HepG2 (cell line): Measurements from ENCODE around the gene VWA7. TPM values are rescaled to one million over a fixed set of nuclear protein-coding genes. Genes with fewer than 3 reads are reported as not detected.
A peak's percentile ranks its signal among the peaks of the same experiment; 100 is the strongest.

Source experiments
- ARID2 ChIP-seq: sonication (generic); formaldehyde crosslinking; IDR thresholded peaks from 2 replicates; pipeline ENCODE4 v1.8.1; 2022; ENCODE audit warnings: mild to moderate bottlenecking, missing genetic modification reagents, borderline replicate concordance
- BORCS8-MEF2B ChIP-seq: sonication (generic); formaldehyde crosslinking; IDR thresholded peaks from 2 replicates; pipeline ENCODE4 v1.8.0; 2022; ENCODE audit warnings: mild to moderate bottlenecking, missing genetic modification reagents
- E2F2 ChIP-seq: sonication (generic); formaldehyde crosslinking; IDR thresholded peaks from 2 replicates; pipeline ENCODE4 v1.4.0; 2020; ENCODE audit warnings: missing genetic modification reagents, borderline replicate concordance
- ELK4 ChIP-seq: sonication (generic); formaldehyde crosslinking; IDR thresholded peaks from 2 replicates; pipeline ENCODE4 v1.9.0; 2021; ENCODE audit warnings: missing genetic modification reagents, borderline replicate concordance
- JDP2 ChIP-seq: sonication (generic); formaldehyde crosslinking; IDR thresholded peaks from 2 replicates; pipeline ENCODE4 v1.8.1; 2022; ENCODE audit warnings: missing genetic modification reagents, borderline replicate concordance
- KDM3A ChIP-seq: IDR thresholded peaks from 2 replicates; pipeline ENCODE4 v1.6.1; 2018; ENCODE audit warnings: low read depth, missing compliant biosample characterization
- MATR3 ChIP-seq: sonication (generic); formaldehyde crosslinking; IDR thresholded peaks from 2 replicates; pipeline ENCODE4 v1.4.0; 2020; ENCODE audit warnings: missing genetic modification reagents
- NFKB2 ChIP-seq: sonication (generic); formaldehyde crosslinking; IDR thresholded peaks from 2 replicates; pipeline ENCODE4 v1.4.0; 2020; ENCODE audit warnings: missing genetic modification reagents, borderline replicate concordance
- NR1H2 ChIP-seq: sonication (generic); formaldehyde crosslinking; IDR thresholded peaks from 2 replicates; pipeline ENCODE4 v1.8.1; 2022; ENCODE audit warnings: low read depth, missing genetic modification reagents, borderline replicate concordance
- PRMT3 ChIP-seq: sonication (generic); formaldehyde crosslinking; IDR thresholded peaks from 2 replicates; pipeline ENCODE4 v1.8.1; 2022; ENCODE audit warnings: low read depth, mild to moderate bottlenecking, moderate library complexity, missing genetic modification reagents, borderline replicate concordance
- PTBP1 ChIP-seq: fragments of 200-400 bp; formaldehyde crosslinking; IDR thresholded peaks from 2 replicates; pipeline ENCODE4 v1.6.1; 2018; ENCODE audit warnings: low read length, low read depth; ENCODE audit not compliant: poor library complexity, severe bottlenecking
- SCMH1 ChIP-seq: sonication (generic); formaldehyde crosslinking; IDR thresholded peaks from 2 replicates; pipeline ENCODE4 v1.9.0; 2021; ENCODE audit warnings: missing genetic modification reagents, mild to moderate bottlenecking, borderline replicate concordance
- SOX6 ChIP-seq, 2 experiments: fragments of 450-650 bp in 1 of 2; sonication (generic) in 1 of 2; formaldehyde crosslinking in 1 of 2; IDR thresholded peaks; 2 replicates each; pipeline versions ENCODE4 v1.4.0 to v1.6.1; 2017 to 2020; ENCODE audit warnings: antibody characterized with exemption in 1 of 2, mild to moderate bottlenecking in 1 of 2, missing genetic modification reagents in 1 of 2
- TMF1 ChIP-seq: sonication (generic); formaldehyde crosslinking; IDR thresholded peaks from 2 replicates; pipeline ENCODE4 v1.8.1; 2022; ENCODE audit warnings: low read depth, missing genetic modification reagents
- U2AF2 ChIP-seq: fragments of 200-400 bp; formaldehyde crosslinking; IDR thresholded peaks from 2 replicates; pipeline ENCODE4 v1.6.1; 2017; ENCODE audit warnings: low read depth, mild to moderate bottlenecking, low read length
- ZBTB20 ChIP-seq: sonication (generic); formaldehyde crosslinking; IDR thresholded peaks from 2 replicates; pipeline ENCODE4 v1.8.1; 2023; ENCODE audit warnings: missing genetic modification reagents, low read depth, mild to moderate bottlenecking, borderline replicate concordance
- ZNF160 ChIP-seq: sonication (generic); formaldehyde crosslinking; IDR thresholded peaks from 2 replicates; pipeline ENCODE4 v1.8.0; 2022; ENCODE audit warnings: mild to moderate bottlenecking, inconsistent platforms, missing genetic modification reagents
- ZNF605 ChIP-seq: sonication (generic); formaldehyde crosslinking; IDR thresholded peaks from 2 replicates; pipeline ENCODE4 v1.8.0; 2022; ENCODE audit warnings: mild to moderate bottlenecking, missing genetic modification reagents
- ZNF749 ChIP-seq: sonication (generic); formaldehyde crosslinking; IDR thresholded peaks from 2 replicates; pipeline ENCODE4 v1.8.0; 2022; ENCODE audit warnings: mild to moderate bottlenecking, missing genetic modification reagents, moderate library complexity, borderline replicate concordance
- polyA plus RNA-seq, 8 experiments: library from polyadenylated mRNA; depleted of rRNA in 3 of 8; stranded (reverse) in 7 of 8; unstranded in 1 of 8; fragments of >200 nt; fragmentation: Illumina TruSeq in 4 of 8; extraction: Trizol in 4 of 8; gene quantifications; 2 replicates each; pipeline versions ENCODE4 v1.2.1 to v1.2.3, GENCODE V29; 2011 to 2016; ENCODE audit warnings: low read depth in 4 of 8, missing spikeins in 1 of 8, mixed read lengths in 1 of 8; ENCODE audit not compliant: insufficient read depth in 1 of 8
- total RNA-seq, 5 experiments: library from RNA; depleted of rRNA; stranded (reverse); fragments of >200 nt; fragmentation: Illumina TruSeq; extraction: Trizol; gene quantifications; 2 replicates each; pipeline ENCODE4 v1.2.3, GENCODE V29; 2016; ENCODE audit warnings: low read depth in 1 of 5
- TF ChIP-seq, protein P1 (sequence below): sonication (generic); formaldehyde crosslinking; IDR thresholded peaks from 2 replicates; pipeline ENCODE4 v1.4.0; 2020; ENCODE audit warnings: missing genetic modification reagents, mild to moderate bottlenecking, borderline replicate concordance
- TF ChIP-seq, protein P2 (sequence below): sonication (generic); formaldehyde crosslinking; IDR thresholded peaks from 2 replicates; pipeline ENCODE4 v1.4.0; 2020; ENCODE audit warnings: mild to moderate bottlenecking, missing genetic modification reagents

The VWA7 gene
- total and polyA plus RNA-seq, 2 of the 13 experiments (the other 11 are each of a cell fraction or from before 2014, with no cell fraction given), result 0.86 to 3.3 TPM

- TF ChIP-seq SOX6 (IDR thresholded peaks at IDR 0.05) (no peak), SOX6 (CRISPR knock-in tag; IDR thresholded peaks at IDR 0.05) (peak; percentile 38), TMF1 (CRISPR knock-in tag) (no peak), ARID2 (CRISPR knock-in tag) (no peak), BORCS8-MEF2B (no peak), JDP2 (CRISPR knock-in tag) (no peak), E2F2 (no peak), SCMH1 (CRISPR knock-in tag) (no peak), ZNF160 (CRISPR knock-in tag) (no peak), NFKB2 (peak; percentile 84; the same call in 1 of the 2 replicates), PRMT3 (CRISPR knock-in tag) (no peak), PTBP1 (no peak), ZNF605 (CRISPR knock-in tag) (peak; percentile 84), KDM3A (0 out of 2 replicates have a peak, but pooled peaks have one; percentile 19), MATR3 (no peak), NR1H2 (no peak), U2AF2 (no peak), ELK4 (no peak), ZNF749 (CRISPR knock-in tag) (no peak), ZBTB20 (peak; percentile 25; the same call in 1 of the 2 replicates)
- TF ChIP-seq, protein P1, sequence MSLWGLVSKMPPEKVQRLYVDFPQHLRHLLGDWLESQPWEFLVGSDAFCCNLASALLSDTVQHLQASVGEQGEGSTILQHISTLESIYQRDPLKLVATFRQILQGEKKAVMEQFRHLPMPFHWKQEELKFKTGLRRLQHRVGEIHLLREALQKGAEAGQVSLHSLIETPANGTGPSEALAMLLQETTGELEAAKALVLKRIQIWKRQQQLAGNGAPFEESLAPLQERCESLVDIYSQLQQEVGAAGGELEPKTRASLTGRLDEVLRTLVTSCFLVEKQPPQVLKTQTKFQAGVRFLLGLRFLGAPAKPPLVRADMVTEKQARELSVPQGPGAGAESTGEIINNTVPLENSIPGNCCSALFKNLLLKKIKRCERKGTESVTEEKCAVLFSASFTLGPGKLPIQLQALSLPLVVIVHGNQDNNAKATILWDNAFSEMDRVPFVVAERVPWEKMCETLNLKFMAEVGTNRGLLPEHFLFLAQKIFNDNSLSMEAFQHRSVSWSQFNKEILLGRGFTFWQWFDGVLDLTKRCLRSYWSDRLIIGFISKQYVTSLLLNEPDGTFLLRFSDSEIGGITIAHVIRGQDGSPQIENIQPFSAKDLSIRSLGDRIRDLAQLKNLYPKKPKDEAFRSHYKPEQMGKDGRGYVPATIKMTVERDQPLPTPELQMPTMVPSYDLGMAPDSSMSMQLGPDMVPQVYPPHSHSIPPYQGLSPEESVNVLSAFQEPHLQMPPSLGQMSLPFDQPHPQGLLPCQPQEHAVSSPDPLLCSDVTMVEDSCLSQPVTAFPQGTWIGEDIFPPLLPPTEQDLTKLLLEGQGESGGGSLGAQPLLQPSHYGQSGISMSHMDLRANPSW (CRISPR knock-in tag), result no peak
- TF ChIP-seq, protein P2, sequence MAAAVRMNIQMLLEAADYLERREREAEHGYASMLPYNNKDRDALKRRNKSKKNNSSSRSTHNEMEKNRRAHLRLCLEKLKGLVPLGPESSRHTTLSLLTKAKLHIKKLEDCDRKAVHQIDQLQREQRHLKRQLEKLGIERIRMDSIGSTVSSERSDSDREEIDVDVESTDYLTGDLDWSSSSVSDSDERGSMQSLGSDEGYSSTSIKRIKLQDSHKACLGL (CRISPR knock-in tag), result peak; percentile 80
Observed at GRCh38 chr6:31765910-31766794, 11.0 kb downstream of the VWA7 start (continued).
